K562 (cell line): ENCODE measurements around the gene CXCL6. TPM values are rescaled to one million over a fixed set of nuclear protein-coding genes. Genes with fewer than 3 reads are reported as not detected.

ENCODE experiments used
- ATAC-seq: fragments of 200-7000 bp; cut with Tn5 transposase; 3 replicates; pipeline ENCODE4 v1.9.1; 2020; ENCODE audit warnings: moderate library complexity
- BruUV-seq: library from RNA; stranded (reverse); fragments of 400-500 nt; replicated peaks from 2 replicates; lab custom pipeline; 2021; lab: Mats Ljungman, UMichigan
- CTCF ChIA-PET: fragments of 300-600 bp; formaldehyde crosslinking; extraction: SDS; loops from one replicate; lab custom pipeline; 2021; ENCODE audit warnings: low intra/inter-chr PET ratio; lab: Yijun Ruan, JAX
- POLR2A ChIA-PET: fragments of 300-600, 350-650 bp; sonication (Branson Sonifier 250); formaldehyde crosslinking; extraction: SDS; loops from one replicate; lab custom pipeline; 2021; ENCODE audit warnings: antibody characterized with exemption, inconsistent platforms; lab: Yijun Ruan, JAX
- DNase-seq, 4 experiments: peaks; one replicate each; pipeline versions ENCODE4 v3.0.0 to v3.0.0-alpha.2; 2011 to 2018; ENCODE audit warnings: low spot score in 3 of 4, mixed read lengths in 3 of 4; ENCODE audit errors: extremely low read depth in 1 of 4
- FAIRE-seq: peaks from 2 replicates; lab custom pipeline; 2011; peaks lifted over from hg19 to GRCh38; lab: Jason Lieb, UNC
- H2AFZ ChIP-seq: 2 replicates; pipeline ENCODE4 v1.6.0; 2011; ENCODE audit warnings: low read depth, low read length, control low read depth, inconsistent platforms
- H3K27ac ChIP-seq: fragments of 200-600 bp; 3 replicates; pipeline ENCODE4 v1.8.0; 2011; ENCODE audit warnings: low read depth, mild to moderate bottlenecking, control low read depth, inconsistent platforms, low read length, moderate library complexity, mixed read lengths; ENCODE audit errors: extremely low read depth
- H3K27me3 ChIP-seq, 2 experiments: fragments of 300-600 bp in 1 of 2; 2 replicates in 1 of 2; 3 replicates in 1 of 2; pipeline versions ENCODE4 v1.6.0 to v1.8.0; 2011; ENCODE audit warnings: inconsistent platforms in 2 of 2, low read length in 2 of 2, mild to moderate bottlenecking in 1 of 2, mixed read lengths in 1 of 2, moderate library complexity in 1 of 2; ENCODE audit not compliant: control insufficient read depth in 2 of 2, insufficient read depth in 2 of 2
- H3K36me3 ChIP-seq: fragments of 300-600 bp; 3 replicates; pipeline ENCODE4 v1.8.0; 2011; ENCODE audit warnings: mild to moderate bottlenecking, low read length, inconsistent platforms; ENCODE audit not compliant: control insufficient read depth, insufficient read depth
- H3K4me1 ChIP-seq, 2 experiments: fragments of 200-600 bp in 1 of 2; replicated peaks in 1 of 2; 2 replicates in 1 of 2; 3 replicates in 1 of 2; pipeline versions ENCODE4 v1.5.1 to v1.8.0; 2011; ENCODE audit warnings: inconsistent platforms in 2 of 2, low read length in 2 of 2, mild to moderate bottlenecking in 1 of 2, mixed read lengths in 1 of 2, moderate library complexity in 1 of 2; ENCODE audit not compliant: control insufficient read depth in 2 of 2, insufficient read depth in 2 of 2
- H3K4me2 ChIP-seq: 2 replicates; pipeline ENCODE4 v1.6.1; 2011; ENCODE audit warnings: low read length, control low read depth, inconsistent platforms, mixed read lengths; ENCODE audit not compliant: insufficient read depth
- H3K4me3 ChIP-seq: fragments of 200-600 bp; sonication (generic), shearing (Covaris generic); 2 replicates; pipeline ENCODE4 v1.5.1; 2016; ENCODE audit warnings: control low read depth, inconsistent platforms
- H3K79me2 ChIP-seq: fragments of 200-600 bp; 3 replicates; pipeline ENCODE4 v1.8.0; 2011; ENCODE audit warnings: low read length, inconsistent platforms; ENCODE audit not compliant: control insufficient read depth, insufficient read depth
- H3K9ac ChIP-seq, 2 experiments: 2 replicates each; pipeline versions ENCODE4 v1.6.0 to v1.6.1; 2011; ENCODE audit warnings: low read depth in 2 of 2, low read length in 2 of 2, control low read depth in 1 of 2, inconsistent platforms in 1 of 2, mild to moderate bottlenecking in 1 of 2, mixed read lengths in 1 of 2; ENCODE audit not compliant: insufficient read depth in 1 of 2
- H3K9me1 ChIP-seq: one replicate; pipeline ENCODE4 v1.6.0; 2011; ENCODE audit warnings: inconsistent platforms, mild to moderate bottlenecking, low read length, moderate library complexity; ENCODE audit not compliant: control insufficient read depth, insufficient read depth
- H3K9me3 ChIP-seq: replicated peaks from 2 replicates; pipeline ENCODE4 v1.5.1; 2011; ENCODE audit warnings: low read depth, low read length, inconsistent platforms; ENCODE audit not compliant: control insufficient read depth, insufficient read depth
- H4K20me1 ChIP-seq: replicated peaks from 2 replicates; pipeline ENCODE4 v1.6.1; 2011; ENCODE audit warnings: low read length, inconsistent platforms, mixed read lengths; ENCODE audit not compliant: control insufficient read depth, insufficient read depth
- BRD4 ChIP-seq: fragments of 200-600 bp; sonication (generic); IDR thresholded peaks from 2 replicates; pipeline ENCODE4 v1.6.1; 2017; ENCODE audit warnings: inconsistent platforms
- CREB3L1 ChIP-seq: fragments of 450-650 bp; IDR thresholded peaks from 2 replicates; pipeline ENCODE4 v1.6.1; 2014; ENCODE audit warnings: low read depth, mild to moderate bottlenecking, moderate library complexity, borderline replicate concordance
- CTCFL ChIP-seq: IDR thresholded peaks from 2 replicates; pipeline ENCODE4 v1.6.1; 2011; ENCODE audit warnings: borderline replicate concordance, low read depth, mild to moderate bottlenecking, moderate library complexity, low read length; ENCODE audit not compliant: insufficient read depth, poor library complexity, severe bottlenecking
- IFI16 ChIP-seq: fragments of 250-450 bp; sonication (Bioruptor Pico); IDR thresholded peaks from 2 replicates; pipeline ENCODE4 v2.1.2; 2022; ENCODE audit warnings: mild to moderate bottlenecking, inconsistent platforms
- MTA3 ChIP-seq: fragments of 450-650 bp; formaldehyde crosslinking; IDR thresholded peaks from 2 replicates; pipeline ENCODE4 v1.6.1; 2017; ENCODE audit warnings: mild to moderate bottlenecking, borderline replicate concordance
- NCOA1 ChIP-seq: fragments of 450-650 bp; IDR thresholded peaks from 2 replicates; pipeline ENCODE4 v1.6.1; 2016; ENCODE audit warnings: low read depth
- PYGO2 ChIP-seq: fragments of 450-650 bp; IDR thresholded peaks from 2 replicates; pipeline ENCODE4 v1.6.1; 2016; ENCODE audit warnings: mild to moderate bottlenecking, missing genetic modification characterization, moderate library complexity, missing compliant biosample characterization
- TAL1 ChIP-seq: fragments of 450-650 bp; IDR thresholded peaks from 2 replicates; pipeline ENCODE4 v1.6.1; 2016; ENCODE audit warnings: mild to moderate bottlenecking
- ZFX ChIP-seq: sonication (generic); formaldehyde crosslinking; IDR thresholded peaks from 2 replicates; pipeline ENCODE4 v1.8.0; 2022; ENCODE audit warnings: mild to moderate bottlenecking, missing genetic modification reagents, moderate library complexity
- ZNF224 ChIP-seq: sonication (generic); formaldehyde crosslinking; IDR thresholded peaks from 2 replicates; pipeline ENCODE4 v1.8.0; 2022; ENCODE audit warnings: mild to moderate bottlenecking, missing genetic modification reagents
- ZNF431 ChIP-seq: sonication (generic); formaldehyde crosslinking; IDR thresholded peaks from 2 replicates; pipeline ENCODE4 v1.8.0; 2022; ENCODE audit warnings: mild to moderate bottlenecking, missing genetic modification reagents
- ZSCAN29 ChIP-seq: fragments of 450-650 bp; IDR thresholded peaks from 2 replicates; pipeline ENCODE4 v1.6.1; 2017
- WGBS: fragments of 100-300 bp; shearing (Covaris generic); methylation state at CpG from one replicate; pipeline ENCODE4 v1.1.6; 2016; ENCODE audit warnings: low coverage, mixed read lengths; ENCODE audit not compliant: insufficient coverage; ENCODE audit errors: missing lambda C conversion rate; 5-methylcytosine and 5-hydroxymethylcytosine counted together
- in situ Hi-C: fragments of 300-500 bp; cut with MboI; formaldehyde crosslinking; loops from 4 replicates; pipeline ENCODE4 v1.15.0; 2018; ENCODE audit warnings: inconsistent platforms, mixed read lengths
- intact Hi-C: fragments of 100-400 bp; cut with micrococcal nuclease; formaldehyde crosslinking; loops from 2 replicates; pipeline ENCODE4 v1.14.2; 2022
- polyA plus RNA-seq, 8 experiments: library from polyadenylated mRNA; depleted of rRNA in 4 of 8; stranded (reverse) in 5 of 8; unstranded in 3 of 8; fragments of >200 nt; fragmentation: Nextera tagmentation in 2 of 8; fragmentation: Illumina TruSeq in 1 of 8; extraction: Ambion mirVana in 2 of 8; extraction: Trizol in 1 of 8; gene quantifications; 2 replicates each; pipeline versions ENCODE4 v1.2.1 to v1.2.3, GENCODE V29; 2011 to 2014; ENCODE audit warnings: inconsistent platforms in 1 of 8, missing spikeins in 1 of 8
- total RNA-seq, 7 experiments: library from RNA; depleted of rRNA in 6 of 7; stranded (reverse); fragments of >200 nt in 6 of 7; fragmentation: Illumina TruSeq in 2 of 7; extraction: Trizol in 2 of 7; gene quantifications; 2 replicates each; pipeline versions ENCODE4 v1.2.1 to v1.2.3, GENCODE V29; 2011 to 2021; ENCODE audit warnings: low replicate concordance in 1 of 7

CXCL6 gene
- total and polyA plus RNA-seq, 9 of the 15 experiments (the other 6 are each of a cell fraction or from before 2014, with no cell fraction given): not detected

- in situ Hi-C loops: no loop called here
- no peak overlapping the region for H3K9ac ChIP-seq
- H3K9me3 ChIP-seq: no peaks in the 10 kb centered on the region
- H3K79me2 ChIP-seq: no peaks in the 10 kb centered on the region
- POLR2A ChIA-PET: no interaction called here
- H3K9me1 ChIP-seq: no peaks in the 10 kb centered on the region
- TF ChIP-seq BRD4 (no peak), ZNF431 (CRISPR knock-in tag) (no peak), NCOA1 (no peak), MTA3 (no peak), ZNF224 (CRISPR knock-in tag) (no peak), ZFX (CRISPR knock-in tag) (no peak), PYGO2 (no peak), CTCFL (no peak), TAL1 (no peak), ZSCAN29 (no peak), IFI16 (CRISPR knock-in tag) (no peak), CREB3L1 (no peak)
- BruUV-seq: no TSS peak
- H3K4me3 ChIP-seq: no peak overlapping the region
- peaks cover 9 to 11% of the 10 kb centered on the region in 2 experiments; a peak in 4 of 5 replicates for H3K4me1 ChIP-seq
- no peaks in the 10 kb centered on the region for H4K20me1 ChIP-seq
- no peak overlapping the region for H3K27ac ChIP-seq
- FAIRE-seq (no peak), ATAC-seq (no peak), DNase-seq (no peak)
- no peaks in the 10 kb centered on the region for H3K36me3 ChIP-seq
- H3K4me2 ChIP-seq: no peak overlapping the region
- H3K27me3 ChIP-seq: no peaks in the 10 kb centered on the region
- 39% methylated on average over 8 of the region's 8 CpGs for WGBS
- H2AFZ ChIP-seq: no peak overlapping the region
- CTCF ChIA-PET: interaction anchor here (0.8 kb wide), 1 partner anchor 269 kb away, joined by 3 read pairs; no protein-coding TSS in a partner anchor
- intact Hi-C loops: loop anchor here (1.0 to 5.0 kb wide), 3 partner anchors 136 to 232 kb away; partner anchors contain the start of gene CXCL2
Measured at GRCh38 chr4:73864961-73865360, 28.5 kb downstream of the CXCL6 start.
